ENCODE results near the gene CD58. TPM values are rescaled to one million over a fixed set of nuclear protein-coding genes. Genes with fewer than 3 reads are reported as not detected.

The CD58 gene
- total RNA-seq, 1 experiment from 2014 or later, result 41.9 TPM

DNA sequence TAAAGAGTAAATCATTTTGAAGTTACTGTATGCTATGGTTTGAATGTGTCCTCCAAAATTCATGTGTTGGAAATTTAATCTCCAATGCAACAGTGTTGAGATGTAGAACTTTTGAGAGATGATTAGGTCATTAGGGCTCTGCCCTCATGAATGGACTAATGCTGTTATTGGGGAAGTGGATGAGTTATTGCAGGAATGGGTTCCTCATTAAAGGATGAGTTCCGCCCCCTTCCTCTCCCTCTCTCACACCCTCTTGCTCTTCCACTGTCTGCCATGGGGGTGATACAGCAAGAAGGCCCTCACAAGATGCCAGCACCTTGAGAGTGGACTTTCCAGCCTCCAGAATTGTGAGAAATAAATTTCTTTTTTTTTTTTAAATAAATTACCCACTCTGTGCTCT is 100.2 kb downstream of the CD58 start:
- DNase-seq (ENCODE audit: low read depth), result no peak

DNA sequence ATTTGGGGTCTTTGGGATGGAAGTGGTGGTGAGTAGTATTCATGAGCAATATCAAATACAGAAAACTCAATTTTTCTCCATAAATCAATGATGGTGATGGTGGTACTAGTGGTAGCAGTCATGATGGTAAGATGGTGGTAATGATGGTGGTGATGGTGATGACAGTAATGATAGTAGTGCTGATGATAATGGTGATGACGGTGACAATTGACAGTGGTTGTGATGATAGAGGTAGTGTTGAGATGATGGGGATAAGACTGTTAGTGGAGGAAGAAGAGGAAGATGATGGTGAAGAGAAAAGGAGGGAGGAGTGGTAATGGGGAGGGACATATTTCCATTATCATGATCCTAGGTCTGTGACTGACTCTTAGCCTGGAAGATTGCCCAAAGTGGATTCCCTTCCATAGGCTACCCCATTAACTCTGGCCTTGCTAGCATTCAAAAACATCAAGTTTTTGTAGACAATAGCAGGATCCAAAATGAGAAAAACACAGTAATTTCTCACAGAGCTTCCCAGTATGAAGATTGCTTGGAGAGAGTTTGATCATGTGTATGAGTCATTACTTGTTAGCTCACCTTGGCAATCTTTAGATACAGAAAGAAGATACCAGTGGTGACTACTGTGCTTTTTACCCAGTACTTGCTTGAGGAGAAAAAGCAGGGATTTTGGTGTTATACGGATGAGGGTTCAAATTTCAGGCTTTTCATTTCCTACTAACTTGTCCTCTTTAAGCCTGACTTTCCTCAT is 103.8 kb downstream of the CD58 start:
- DNase-seq (ENCODE audit: low read depth), result no peak

GRCh38 chr1:116465845-116466685 is 104.8 kb downstream of the CD58 start:
- no peak for DNase-seq (ENCODE audit: low read depth)

- no peak for DNase-seq (ENCODE audit: low read depth)
Measured at GRCh38 chr1:116465477-116465844, 105.4 kb downstream of the CD58 start.

Other genes starting within 250 kb of the CD58 start
- gene ATP1A1, start 197.8 kb downstream of the CD58 start, total RNA-seq (2014; rRNA removed; shearing (Covaris generic)), result 42.7 and 63.0 TPM in 2 replicates
- gene IGSF3, start 96.7 kb upstream of the CD58 start, total RNA-seq (2014; rRNA removed; shearing (Covaris generic)), result 22.4 and 24.6 TPM in 2 replicates
- not detected in 2 replicates for gene CD2, start 183.4 kb upstream of the CD58 start, total RNA-seq (2014; rRNA removed; shearing (Covaris generic))